ENCODE measurements around the gene PCDHGA6.
"Not testable (repeated sequence)": the region's sequence is repeated elsewhere in the genome, so short reads cannot be mapped to it uniquely, and the experiment has no call there.

Gene PCDHGA6

DNA sequence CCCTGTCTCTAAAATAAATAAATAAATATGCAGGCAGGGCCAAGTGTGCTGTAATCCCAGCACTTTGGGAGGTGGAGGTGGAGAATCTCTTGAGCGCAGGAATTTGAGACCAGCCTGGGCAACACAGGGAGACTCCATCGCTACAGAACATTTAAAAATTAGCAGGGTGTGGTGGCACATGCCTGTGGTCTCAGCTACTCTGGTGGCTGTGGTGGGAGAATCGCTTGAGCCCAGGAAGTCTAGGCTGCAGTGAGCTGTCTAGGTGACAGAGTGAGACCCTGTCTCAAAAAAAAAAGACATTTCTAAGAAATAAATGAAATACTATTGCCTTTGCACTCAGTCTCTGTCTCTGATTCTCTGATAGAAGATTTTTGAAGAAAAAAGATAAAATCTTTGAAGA is 37.9 kb downstream of the PCDHGA6 start:
- DNase-seq (ENCODE audit: low read depth) = no peak
- TF ChIP-seq, protein P1, sequence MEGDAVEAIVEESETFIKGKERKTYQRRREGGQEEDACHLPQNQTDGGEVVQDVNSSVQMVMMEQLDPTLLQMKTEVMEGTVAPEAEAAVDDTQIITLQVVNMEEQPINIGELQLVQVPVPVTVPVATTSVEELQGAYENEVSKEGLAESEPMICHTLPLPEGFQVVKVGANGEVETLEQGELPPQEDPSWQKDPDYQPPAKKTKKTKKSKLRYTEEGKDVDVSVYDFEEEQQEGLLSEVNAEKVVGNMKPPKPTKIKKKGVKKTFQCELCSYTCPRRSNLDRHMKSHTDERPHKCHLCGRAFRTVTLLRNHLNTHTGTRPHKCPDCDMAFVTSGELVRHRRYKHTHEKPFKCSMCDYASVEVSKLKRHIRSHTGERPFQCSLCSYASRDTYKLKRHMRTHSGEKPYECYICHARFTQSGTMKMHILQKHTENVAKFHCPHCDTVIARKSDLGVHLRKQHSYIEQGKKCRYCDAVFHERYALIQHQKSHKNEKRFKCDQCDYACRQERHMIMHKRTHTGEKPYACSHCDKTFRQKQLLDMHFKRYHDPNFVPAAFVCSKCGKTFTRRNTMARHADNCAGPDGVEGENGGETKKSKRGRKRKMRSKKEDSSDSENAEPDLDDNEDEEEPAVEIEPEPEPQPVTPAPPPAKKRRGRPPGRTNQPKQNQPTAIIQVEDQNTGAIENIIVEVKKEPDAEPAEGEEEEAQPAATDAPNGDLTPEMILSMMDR (IDR thresholded peaks at IDR 0.05; ENCODE audit: low read depth, low read length, missing control alignments) = no peak
- no peak overlapping the region for H3K4me3 ChIP-seq (ENCODE audit: low read depth, low read length)

DNA sequence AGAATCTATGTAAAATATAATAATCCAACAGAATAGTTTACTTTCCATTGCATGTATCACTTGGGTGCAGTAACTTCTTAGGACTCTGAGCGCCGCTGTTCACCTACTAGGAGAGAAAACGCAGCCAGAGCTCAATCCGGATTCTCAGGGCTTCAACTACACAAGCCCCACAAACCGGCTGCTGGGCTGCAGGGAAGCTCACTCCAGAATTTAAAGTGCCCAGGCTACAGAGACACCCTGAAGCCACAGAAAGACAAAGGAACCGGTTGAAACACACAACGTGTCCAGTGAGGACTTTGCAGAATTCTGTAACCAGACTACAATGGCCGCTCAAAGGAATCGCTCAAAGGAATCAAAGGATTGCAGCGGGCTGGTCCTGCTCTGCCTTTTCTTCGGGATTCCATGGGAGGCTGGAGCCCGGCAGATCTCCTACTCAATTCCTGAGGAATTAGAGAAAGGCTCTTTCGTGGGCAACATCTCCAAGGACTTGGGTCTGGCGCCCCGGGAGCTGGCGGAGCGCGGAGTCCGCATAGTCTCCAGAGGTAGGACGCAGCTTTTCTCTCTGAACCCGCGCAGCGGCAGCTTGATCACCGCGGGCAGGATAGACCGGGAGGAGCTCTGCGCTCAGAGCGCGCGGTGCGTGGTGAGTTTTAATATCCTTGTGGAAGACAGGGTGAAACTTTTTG is 39.3 kb downstream of the PCDHGA6 start, which contains the start of gene PCDHGA10:
Gene PCDHGA10, plus strand, starts transcription at position 134 of the 686 bp plus-strand sequence. Its CDS starts 189 bp downstream, at position 323.
- H3K4me3 ChIP-seq (ENCODE audit: low read depth, low read length) = peak within 1 kb of the TSS; percentile 77
- peak; percentile 70 for DNase-seq (ENCODE audit: low read depth)
- TF ChIP-seq, protein P1 (IDR thresholded peaks at IDR 0.05; ENCODE audit: low read depth, low read length, missing control alignments) = peak; percentile 83

DNA sequence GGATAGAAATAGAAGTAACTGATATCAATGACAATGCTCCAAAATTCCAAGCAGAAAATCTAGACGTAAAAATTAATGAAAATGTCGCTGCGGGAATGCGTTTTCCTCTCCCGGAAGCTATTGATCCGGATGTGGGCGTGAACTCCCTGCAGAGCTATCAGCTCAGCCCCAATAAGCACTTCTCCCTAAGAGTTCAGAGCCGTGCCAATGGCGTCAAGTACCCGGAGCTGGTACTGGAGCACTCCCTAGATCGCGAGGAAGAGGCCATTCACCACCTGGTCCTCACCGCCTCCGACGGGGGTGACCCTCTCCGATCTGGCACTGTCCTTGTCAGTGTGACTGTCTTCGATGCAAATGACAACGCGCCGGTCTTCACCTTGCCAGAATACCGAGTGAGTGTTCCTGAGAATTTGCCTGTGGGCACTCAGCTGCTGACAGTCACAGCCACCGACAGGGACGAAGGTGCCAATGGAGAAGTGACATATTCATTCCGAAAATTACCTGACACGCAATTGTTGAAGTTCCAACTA is 39.9 kb downstream of the PCDHGA6 start:
- DNase-seq (ENCODE audit: low read depth) = no peak
- TF ChIP-seq, protein P1 (IDR thresholded peaks at IDR 0.05; ENCODE audit: low read depth, low read length, missing control alignments) = no peak
- H3K4me3 ChIP-seq (ENCODE audit: low read depth, low read length) = peak overlapping the region; percentile 77

DNA sequence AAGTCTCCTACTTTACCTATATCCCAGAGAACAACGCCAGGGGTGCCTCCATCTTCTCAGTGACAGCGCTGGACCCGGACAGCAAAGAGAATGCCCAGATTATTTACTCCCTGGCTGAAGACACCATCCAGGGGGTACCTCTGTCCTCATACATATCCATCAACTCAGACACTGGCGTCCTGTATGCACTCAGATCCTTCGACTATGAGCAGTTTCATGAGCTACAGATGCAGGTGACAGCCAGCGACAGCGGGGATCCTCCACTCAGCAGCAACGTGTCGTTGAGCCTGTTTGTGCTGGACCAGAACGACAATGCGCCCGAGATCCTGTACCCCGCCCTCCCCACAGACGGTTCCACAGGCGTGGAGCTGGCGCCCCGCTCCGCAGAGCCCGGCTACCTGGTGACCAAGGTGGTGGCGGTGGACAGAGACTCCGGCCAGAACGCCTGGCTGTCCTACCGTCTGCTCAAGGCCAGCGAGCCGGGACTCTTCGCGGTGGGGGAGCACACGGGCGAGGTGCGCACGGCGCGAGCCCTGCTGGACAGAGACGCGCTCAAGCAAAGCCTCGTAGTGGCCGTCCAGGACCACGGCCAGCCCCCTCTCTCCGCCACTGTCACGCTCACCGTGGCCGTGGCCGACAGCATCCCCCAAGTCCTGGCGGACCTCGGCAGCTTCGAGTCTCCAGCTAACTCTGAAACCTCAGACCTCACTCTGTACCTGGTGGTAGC is 41.0 kb downstream of the PCDHGA6 start:
- H3K4me3 ChIP-seq (ENCODE audit: low read depth, low read length); DNase-seq (ENCODE audit: low read depth): not testable (repeated sequence)

DNA sequence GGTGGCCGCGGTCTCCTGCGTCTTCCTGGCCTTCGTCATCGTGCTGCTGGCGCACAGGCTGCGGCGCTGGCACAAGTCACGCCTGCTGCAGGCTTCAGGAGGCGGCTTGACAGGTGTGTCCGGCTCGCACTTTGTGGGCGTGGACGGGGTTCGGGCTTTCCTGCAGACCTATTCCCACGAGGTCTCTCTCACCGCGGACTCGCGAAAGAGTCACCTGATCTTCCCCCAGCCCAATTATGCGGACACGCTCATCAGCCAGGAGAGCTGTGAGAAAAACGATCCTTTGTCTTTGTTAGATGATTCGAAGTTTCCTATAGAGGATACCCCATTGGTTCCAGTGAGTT is 41.6 kb downstream of the PCDHGA6 start:
- H3K4me3 ChIP-seq (ENCODE audit: low read depth, low read length) = peak overlapping the region; percentile 37
- not testable (repeated sequence) for DNase-seq (ENCODE audit: low read depth)

DNA sequence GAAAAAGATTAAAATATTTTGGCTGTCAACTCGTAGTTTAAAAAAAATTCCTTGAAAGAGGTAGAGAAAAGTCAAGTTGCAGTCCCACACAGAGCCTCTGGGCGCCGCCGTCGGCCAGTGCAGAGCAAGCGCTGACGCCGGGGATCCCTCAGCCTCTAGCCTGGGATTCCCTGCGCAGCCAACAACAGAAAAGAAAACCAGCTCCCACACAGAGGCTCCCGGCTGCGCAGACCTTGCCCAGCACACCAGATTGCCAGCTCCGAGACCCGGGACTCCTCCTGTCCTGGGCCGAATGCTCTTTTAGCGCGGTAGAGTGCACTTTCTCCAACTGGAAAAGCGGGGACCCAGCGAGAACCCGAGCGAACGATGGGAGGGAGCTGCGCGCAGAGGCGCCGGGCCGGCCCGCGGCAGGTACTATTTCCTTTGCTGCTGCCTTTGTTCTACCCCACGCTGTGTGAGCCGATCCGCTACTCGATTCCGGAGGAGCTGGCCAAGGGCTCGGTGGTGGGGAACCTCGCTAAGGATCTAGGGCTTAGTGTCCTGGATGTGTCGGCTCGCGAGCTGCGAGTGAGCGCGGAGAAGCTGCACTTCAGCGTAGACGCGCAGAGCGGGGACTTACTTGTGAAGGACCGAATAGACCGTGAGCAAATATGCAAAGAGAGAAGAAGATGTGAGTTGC is 43.9 kb downstream of the PCDHGA6 start, which contains the start of gene PCDHGB7:
Gene PCDHGB7, plus strand, starts transcription at position 184 of the 679 bp plus-strand sequence. Its CDS starts 183 bp downstream, at position 367.
- TF ChIP-seq, protein P1 (IDR thresholded peaks at IDR 0.05; ENCODE audit: low read depth, low read length, missing control alignments) = peak; percentile 78
- H3K4me3 ChIP-seq (ENCODE audit: low read depth, low read length) = peak within 1 kb of the TSS; percentile 52
- not testable (repeated sequence) for DNase-seq (ENCODE audit: low read depth)

DNA sequence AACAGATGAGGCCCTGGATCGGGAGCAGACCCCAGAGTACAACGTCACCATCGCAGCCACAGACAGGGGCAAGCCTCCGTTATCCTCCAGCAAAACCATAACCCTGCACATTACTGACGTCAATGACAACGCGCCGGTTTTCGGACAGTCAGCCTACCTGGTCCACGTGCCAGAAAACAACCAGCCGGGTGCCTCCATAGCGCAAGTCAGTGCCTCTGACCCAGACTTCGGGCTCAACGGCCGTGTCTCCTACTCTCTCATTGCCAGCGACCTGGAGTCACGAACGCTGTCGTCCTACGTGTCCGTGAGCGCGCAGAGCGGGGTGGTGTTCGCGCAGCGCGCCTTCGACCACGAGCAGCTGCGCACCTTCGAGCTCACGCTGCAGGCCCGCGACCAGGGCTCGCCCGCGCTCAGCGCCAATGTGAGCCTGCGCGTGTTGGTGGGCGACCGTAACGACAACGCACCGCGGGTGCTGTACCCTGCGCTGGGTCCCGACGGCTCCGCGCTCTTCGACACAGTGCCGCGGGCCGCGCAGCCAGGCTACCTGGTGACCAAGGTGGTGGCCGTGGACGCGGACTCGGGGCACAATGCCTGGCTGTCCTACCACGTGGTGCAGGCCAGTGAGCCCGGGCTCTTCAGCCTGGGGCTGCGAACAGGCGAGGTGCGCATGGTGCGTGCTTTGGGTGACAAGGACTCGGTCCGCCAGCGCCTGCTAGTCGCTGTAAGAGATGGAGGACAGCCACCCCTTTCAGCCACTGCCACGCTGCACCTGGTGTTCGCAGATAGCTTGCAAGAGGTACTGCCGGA is 45.6 kb downstream of the PCDHGA6 start:
- no peak for DNase-seq (ENCODE audit: low read depth)
- H3K4me3 ChIP-seq (ENCODE audit: low read depth, low read length) = no peak overlapping the region
- TF ChIP-seq, protein P1 (IDR thresholded peaks at IDR 0.05; ENCODE audit: low read depth, low read length, missing control alignments) = no peak
